Spleen (tissue), 7 donors: ENCODE measurements around the gene USP36.

ENCODE experiments used
- CTCF ChIP-seq, 11 experiments: fragments of 200-600 bp in 7 of 11; fragments of 450-650 bp in 4 of 11; sonication (generic) in 4 of 11; IDR thresholded peaks in 8 of 11; conservative IDR thresholded peaks in 3 of 11; 1 replicate in 7 of 11; 2 replicates in 4 of 11; pipeline versions ENCODE4 v1.4.0 to v1.8.0; 2016 to 2021; ENCODE audit warnings: antibody characterized with exemption in 11 of 11, inconsistent platforms in 4 of 11, mild to moderate bottlenecking in 1 of 11
- POLR2A ChIP-seq, 3 donors: fragments of 450-650 bp; IDR thresholded peaks; one replicate each; pipeline ENCODE4 v1.5.1; 2017; ENCODE audit warnings: antibody characterized with exemption in 3 of 3, mild to moderate bottlenecking in 1 of 3
- donor health status: DM: no; HTN: no; CAD: no; lungs with moderate emphysema.
- donor health status: DM: no; HTN: no; CAD: no.
- donor health status: DM: no; HTN: no; CAD: no.

- TF ChIP-seq CTCF (IDR thresholded peaks at IDR 0.05 in 8 of 11, conservative IDR thresholded peaks at IDR 0.05 in 3 of 11) (peak in 6 of 11 experiments; percentile 15 to 33 (median 27)), POLR2A (IDR thresholded peaks at IDR 0.05) (no peak)
These were observed 34.2 kb downstream of the USP36 start for GRCh38 chr17:78806451-78806850.
